GM12878 (cell line): Measurements from ENCODE around the gene CTDP1. TPM values are rescaled to one million over a fixed set of nuclear protein-coding genes. Genes with fewer than 3 reads are reported as not detected.

Source experiments
- ATAC-seq: fragments of 200-7000 bp; cut with Tn5 transposase; 3 replicates; pipeline ENCODE4 v1.9.1; 2020; ENCODE audit warnings: mild to moderate bottlenecking, moderate library complexity
- BruUV-seq: library from RNA; stranded (reverse); fragments of 400-500 nt; replicated peaks from 2 replicates; lab custom pipeline; 2021; lab: Mats Ljungman, UMichigan
- CTCF ChIA-PET: fragments of 300-600 bp; sonication (Branson Sonifier 250); formaldehyde crosslinking; extraction: SDS; loops from one replicate; lab custom pipeline; 2021; ENCODE audit warnings: inconsistent platforms; lab: Yijun Ruan, JAX
- POLR2A ChIA-PET: fragments of 350-600 bp; formaldehyde crosslinking; extraction: SDS; loops from one replicate; lab custom pipeline; 2021; ENCODE audit warnings: inconsistent platforms; lab: Charles Lee
- RAD21 ChIA-PET: fragments of 300-600 bp; sonication (Branson Sonifier 250); formaldehyde crosslinking; loops from one replicate; lab custom pipeline; 2023; ENCODE audit warnings: antibody characterized with exemption; ENCODE audit not compliant: unreplicated experiment; lab: Charles Lee
- SMC1A ChIA-PET: fragments of 300-600 bp; sonication (Branson Sonifier 250); formaldehyde crosslinking; loops from one replicate; lab custom pipeline; 2023; ENCODE audit not compliant: unreplicated experiment, uncharacterized antibody; lab: Charles Lee
- DNase-seq: peaks from one replicate; pipeline ENCODE4 v3.0.0-alpha.2; 2011; ENCODE audit warnings: low read depth, low spot score
- FAIRE-seq: peaks from 3 replicates; lab custom pipeline; 2011; peaks lifted over from hg19 to GRCh38; lab: Jason Lieb, UNC
- H2AFZ ChIP-seq: 2 replicates; pipeline ENCODE4 v1.6.0; 2011; ENCODE audit warnings: low read depth, low read length, control low read depth; ENCODE audit not compliant: control insufficient read depth
- H3K27ac ChIP-seq: 2 replicates; pipeline ENCODE4 v1.5.1; 2011; ENCODE audit warnings: control low read depth; ENCODE audit not compliant: control insufficient read depth, insufficient read depth
- H3K27me3 ChIP-seq, 2 experiments: replicated peaks in 1 of 2; 2 replicates each; pipeline versions ENCODE4 v1.6.0 to v1.6.1; 2011; ENCODE audit warnings: low read length in 1 of 2; ENCODE audit not compliant: control insufficient read depth in 2 of 2, insufficient read depth in 2 of 2
- H3K36me3 ChIP-seq, 2 experiments: 2 replicates each; pipeline ENCODE4 v1.5.1; 2011; ENCODE audit warnings: low read length in 1 of 2; ENCODE audit not compliant: control insufficient read depth in 2 of 2, insufficient read depth in 2 of 2
- H3K4me1 ChIP-seq: 2 replicates; pipeline ENCODE4 v1.6.1; 2011; ENCODE audit warnings: mild to moderate bottlenecking, low read length, moderate library complexity, mixed read lengths; ENCODE audit not compliant: control insufficient read depth, insufficient read depth
- H3K4me2 ChIP-seq: 2 replicates; pipeline ENCODE4 v1.6.0; 2011; ENCODE audit warnings: control low read depth; ENCODE audit not compliant: control insufficient read depth, insufficient read depth
- H3K4me3 ChIP-seq: fragments of 200-600 bp; sonication (generic); 2 replicates; pipeline ENCODE4 v1.5.1; 2016
- H3K79me2 ChIP-seq: 2 replicates; pipeline ENCODE4 v1.6.0; 2011; ENCODE audit warnings: low read length; ENCODE audit not compliant: control insufficient read depth, insufficient read depth
- H3K9ac ChIP-seq: 2 replicates; pipeline ENCODE4 v1.8.0; 2011; ENCODE audit warnings: low read length, control low read depth, mixed read lengths; ENCODE audit not compliant: control insufficient read depth, insufficient read depth
- H3K9me3 ChIP-seq: replicated peaks from 3 replicates; pipeline ENCODE4 v1.5.1; 2011; ENCODE audit warnings: mild to moderate bottlenecking, low read length; ENCODE audit not compliant: control insufficient read depth, insufficient read depth
- H4K20me1 ChIP-seq: 2 replicates; pipeline ENCODE4 v1.6.0; 2011; ENCODE audit not compliant: control insufficient read depth, insufficient read depth
- ATF7 ChIP-seq: fragments of 450-650 bp; IDR thresholded peaks from 2 replicates; pipeline ENCODE4 v1.6.1; 2016; ENCODE audit warnings: low read depth, mild to moderate bottlenecking
- CHD1 ChIP-seq: IDR thresholded peaks from 2 replicates; pipeline ENCODE4 v1.6.1; 2012; ENCODE audit warnings: low read depth, low read length, improper control_type of control experiment
- EED ChIP-seq: sonication (generic); IDR thresholded peaks from 2 replicates; pipeline ENCODE4 v1.6.1; 2016; ENCODE audit warnings: antibody characterized with exemption, low read depth
- IKZF1 ChIP-seq: fragments of 450-650 bp; conservative IDR thresholded peaks from 2 replicates; pipeline ENCODE4 v1.6.1; 2017; ENCODE audit warnings: antibody characterized with exemption, mild to moderate bottlenecking
- KDM1A ChIP-seq: fragments of 200-600 bp; sonication (generic); IDR thresholded peaks from 2 replicates; pipeline ENCODE4 v1.6.1; 2016; ENCODE audit warnings: borderline replicate concordance
- KLF5 ChIP-seq: fragments of 450-650 bp; IDR thresholded peaks from 2 replicates; pipeline ENCODE4 v1.6.1; 2014; ENCODE audit warnings: mild to moderate bottlenecking; ENCODE audit not compliant: partially characterized antibody
- MEF2B ChIP-seq: fragments of 450-650 bp; IDR thresholded peaks from 2 replicates; pipeline ENCODE4 v1.6.1; 2018; ENCODE audit warnings: mild to moderate bottlenecking, moderate library complexity; ENCODE audit not compliant: partially characterized antibody, poor library complexity, severe bottlenecking
- NFIC ChIP-seq: IDR thresholded peaks from 2 replicates; pipeline ENCODE4 v1.6.1; 2012; ENCODE audit warnings: low read depth, mild to moderate bottlenecking, inconsistent platforms, low read length, moderate library complexity
- PKNOX1 ChIP-seq: fragments of 450-650 bp; IDR thresholded peaks from 2 replicates; pipeline ENCODE4 v1.6.1; 2016; ENCODE audit warnings: mild to moderate bottlenecking
- POLR2AphosphoS5 ChIP-seq: IDR thresholded peaks from 2 replicates; pipeline ENCODE4 v1.6.1; 2011; ENCODE audit warnings: mild to moderate bottlenecking, low read length, inconsistent platforms
- RAD21 ChIP-seq: IDR thresholded peaks from 2 replicates; pipeline ENCODE4 v1.6.1; 2011; ENCODE audit warnings: mild to moderate bottlenecking, low read depth, low read length, moderate library complexity; ENCODE audit not compliant: insufficient read depth
- RUNX3 ChIP-seq: IDR thresholded peaks from 2 replicates; pipeline ENCODE4 v1.6.1; 2012; ENCODE audit warnings: low read length, inconsistent platforms
- ZNF622 ChIP-seq: fragments of 450-650 bp; IDR thresholded peaks from 2 replicates; pipeline ENCODE4 v1.6.1; 2017; ENCODE audit warnings: mild to moderate bottlenecking, inconsistent platforms
- WGBS: methylation state at CpG from one replicate; pipeline ENCODE4 v1.1.6; 2016; ENCODE audit warnings: low lambda C conversion rate; ENCODE audit not compliant: insufficient replicate concordance, insufficient coverage; ENCODE audit errors: missing lambda C conversion rate; 5-methylcytosine and 5-hydroxymethylcytosine counted together
- in situ Hi-C: fragments of 300-500 bp; cut with MboI; formaldehyde crosslinking; loops from 9 replicates; pipeline ENCODE4 v1.14.3; 2018; ENCODE audit warnings: mixed read lengths
- intact Hi-C: fragments of 100-400 bp; cut with micrococcal nuclease; formaldehyde crosslinking; loops from one replicate; pipeline ENCODE4 v1.14.2; 2022; ENCODE audit not compliant: unreplicated experiment
- polyA plus RNA-seq, 11 experiments: library from polyadenylated mRNA; depleted of rRNA in 4 of 11; unstranded in 6 of 11; stranded (reverse) in 5 of 11; fragments of >200 nt; fragmentation: Nextera tagmentation in 4 of 11; fragmentation: Illumina TruSeq in 1 of 11; extraction: Ambion mirVana in 4 of 11; extraction: Trizol in 1 of 11; gene quantifications; 1 replicate in 1 of 11; 2 replicates in 10 of 11; pipeline versions ENCODE4 v1.2.1 to v1.2.3, GENCODE V29; 2011 to 2016; ENCODE audit warnings: inconsistent platforms in 2 of 11, missing spikeins in 2 of 11, low read depth in 1 of 11
- total RNA-seq, 4 experiments: library from RNA; depleted of rRNA in 3 of 4; stranded (reverse); fragments of >200 nt in 3 of 4; fragmentation: Illumina TruSeq in 1 of 4; extraction: Trizol in 1 of 4; gene quantifications; 2 replicates each; pipeline versions ENCODE4 v1.2.1 to v1.2.3, GENCODE V29; 2013 to 2021
- TF ChIP-seq, protein P1 (sequence below): IDR thresholded peaks from 2 replicates; pipeline ENCODE4 v1.6.1; 2011; ENCODE audit warnings: low read depth, mild to moderate bottlenecking, low read length, moderate library complexity, borderline replicate concordance; ENCODE audit errors: extremely low read depth

The CTDP1 gene
- total and polyA plus RNA-seq, 10 of the 15 experiments (the other 5 are each of a cell fraction or from before 2014, with no cell fraction given), result 0.32 to 31.3 (median 8.8) TPM

DNA sequence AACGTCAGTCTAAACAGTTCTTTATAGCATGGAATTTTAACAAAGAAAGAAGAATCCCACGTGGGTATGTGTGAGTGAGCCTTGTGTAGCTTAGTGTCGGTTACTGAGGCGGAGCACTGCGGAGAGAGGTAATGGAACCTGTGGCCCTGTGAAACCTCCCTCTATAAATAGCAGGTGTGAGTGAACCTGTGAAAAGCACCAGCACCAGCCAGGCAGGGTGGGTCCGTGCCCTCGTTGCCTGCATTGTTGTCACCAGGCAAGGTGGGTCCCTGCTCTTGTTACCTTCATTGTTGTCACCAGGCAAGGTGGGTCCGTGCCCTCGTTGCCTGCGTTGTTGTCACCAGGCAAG lies 4.7 kb downstream of the CTDP1 start:
- peaks cover 2% of the 10 kb centered on the region; the same call in 1 of the 2 replicates for H4K20me1 ChIP-seq
- intact Hi-C loops (loop anchor here (5.0 to 10.0 kb wide), 2 partner anchors 303 to 461 kb away; partner anchors contain the start of gene TXNL4A), in situ Hi-C loops (loop anchor here (5.0 kb wide), 2 partner anchors 273 to 353 kb away; no protein-coding TSS in a partner anchor)
- H3K27ac ChIP-seq, result 0 out of 2 replicates have a peak overlapping the region, but pooled peaks have one; percentile 29
- SMC1A ChIA-PET, result interaction anchor here (1.0 to 1.1 kb wide), 2 partner anchors 23 to 25 kb away, joined by 3 read pairs; no protein-coding TSS in a partner anchor
- peaks cover 62% of the 10 kb centered on the region for H3K79me2 ChIP-seq
- ATAC-seq (peak; percentile 10), DNase-seq (no peak), FAIRE-seq (peak; percentile 7)
- RAD21 ChIA-PET, result interaction anchor here (0.9 kb wide), 1 partner anchor 25 kb away, joined by 3 read pairs; no protein-coding TSS in a partner anchor
- peak overlapping the region; percentile 39; the same call in 1 of the 2 replicates for H3K4me3 ChIP-seq
- no peaks in the 10 kb centered on the region for H3K27me3 ChIP-seq
- CTCF ChIA-PET, result no interaction called here
- TF ChIP-seq MEF2B, result peak; percentile 55
- 0 out of 2 replicates have a peak, but pooled peaks have one; percentile 14 for TF ChIP-seq ATF7
- TF ChIP-seq RUNX3, result peak; percentile 44; the same call in 1 of the 2 replicates
- TF ChIP-seq ZNF622, result no peak
- peak; percentile 23; the same call in 1 of the 2 replicates for TF ChIP-seq IKZF1
- TF ChIP-seq RAD21, result no peak
- POLR2A ChIA-PET, result no interaction called here
- BruUV-seq, result no TSS peak
- H3K4me1 ChIP-seq, result peaks cover 23% of the 10 kb centered on the region
- H3K9ac ChIP-seq, result no peak overlapping the region
- H3K9me3 ChIP-seq, result no peaks in the 10 kb centered on the region
- no peaks in the 10 kb centered on the region; a peak in 1 of 4 replicates for H3K36me3 ChIP-seq
- no peak overlapping the region for H2AFZ ChIP-seq
- 38% methylated on average over 10 of the region's 10 CpGs for WGBS
- H3K4me2 ChIP-seq, result peak overlapping the region; percentile 95

DNA sequence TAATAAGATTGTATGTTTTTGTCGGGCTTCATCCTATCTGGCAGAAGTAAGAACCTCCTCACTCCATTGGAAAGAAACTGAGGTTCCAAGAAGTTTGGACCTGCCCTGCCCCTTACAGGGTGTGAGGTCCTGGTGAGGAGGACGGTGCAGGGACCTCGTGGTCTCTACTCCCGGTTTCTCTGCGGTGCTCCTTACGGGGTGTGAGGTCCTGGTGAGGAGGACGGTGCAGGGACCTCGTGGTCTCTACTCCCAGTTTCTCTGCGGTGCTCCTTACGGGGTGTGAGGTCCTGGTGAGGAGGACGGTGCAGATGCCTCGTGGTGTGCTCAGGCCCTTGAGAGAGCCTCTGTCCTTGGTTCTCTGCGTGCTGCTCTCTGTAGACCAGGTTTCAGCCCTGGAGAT lies 5.2 kb downstream of the CTDP1 start:
- Histone ChIP-seq H3K79me2 (peaks cover 61% of the 10 kb centered on the region), H4K20me1 (peaks cover 2% of the 10 kb centered on the region), H3K4me2 (0 out of 2 replicates have a peak overlapping the region, but pooled peaks have one; percentile 95), H3K4me3 (no peak overlapping the region; the same call in 1 of the 2 replicates), H3K9me3 (no peaks in the 10 kb centered on the region), H3K9ac (no peak overlapping the region), H3K36me3 (no peaks in the 10 kb centered on the region; a peak in 1 of 4 replicates), H3K27me3 (no peaks in the 10 kb centered on the region), H3K4me1 (peaks cover 23% of the 10 kb centered on the region), H2AFZ (no peak overlapping the region), H3K27ac (peak overlapping the region; percentile 38; the same call in 1 of the 2 replicates)
- in situ Hi-C loops (loop anchor here (5.0 kb wide), 2 partner anchors 273 to 353 kb away; no protein-coding TSS in a partner anchor), intact Hi-C loops (loop anchor here (5.0 to 10.0 kb wide), 2 partner anchors 303 to 460 kb away; partner anchors contain the start of gene TXNL4A)
- 80% methylated on average over 13 of the region's 13 CpGs for WGBS
- ChIA-PET POLR2A (no interaction called here), CTCF (no interaction called here), RAD21 (no interaction called here), SMC1A (interaction anchor here (1.0 kb wide), 1 partner anchor 24 kb away, joined by 3 read pairs; no protein-coding TSS in a partner anchor)
- ATAC-seq (peak; percentile 11; the same call in 2 of the 3 replicates), FAIRE-seq (peak; percentile 44), DNase-seq (no peak)
- no TSS peak for BruUV-seq
- TF ChIP-seq PKNOX1 (no peak), CHD1 (no peak), KDM1A (no peak), NFIC (no peak), POLR2AphosphoS5 (no peak), EED (no peak), KLF5 (no peak)
- TF ChIP-seq, protein P1, sequence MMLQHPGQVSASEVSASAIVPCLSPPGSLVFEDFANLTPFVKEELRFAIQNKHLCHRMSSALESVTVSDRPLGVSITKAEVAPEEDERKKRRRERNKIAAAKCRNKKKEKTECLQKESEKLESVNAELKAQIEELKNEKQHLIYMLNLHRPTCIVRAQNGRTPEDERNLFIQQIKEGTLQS, result no peak
